Spleen (tissue), 11 donors: Measurements from ENCODE around the gene ASB3. TPM values are rescaled to one million over a fixed set of nuclear protein-coding genes. Genes with fewer than 3 reads are reported as not detected.
"Not testable (repeated sequence)": the region's sequence is repeated elsewhere in the genome, so short reads cannot be mapped to it uniquely, and the experiment has no call there.

Experiments
- DNase-seq: peaks from one replicate; pipeline ENCODE4 v3.0.0-alpha.2; 2020
- H3K27ac ChIP-seq, 8 donors: fragments of 200-600 bp; sonication (generic) in 7 of 8; 1 replicate in 4 of 8; 2 replicates in 4 of 8; pipeline versions ENCODE4 v1.5.0 to v1.8.0; 2016 to 2021; ENCODE audit warnings: inconsistent platforms in 4 of 8, mild to moderate bottlenecking in 4 of 8, moderate library complexity in 1 of 8
- H3K27me3 ChIP-seq, 7 donors: fragments of 200-600 bp; sonication (generic) in 6 of 7; replicated peaks in 1 of 7; 1 replicate in 4 of 7; 2 replicates in 3 of 7; pipeline versions ENCODE4 v1.5.0 to v1.8.0; 2016 to 2021; ENCODE audit warnings: inconsistent platforms in 3 of 7, mild to moderate bottlenecking in 1 of 7
- H3K36me3 ChIP-seq, 6 donors: fragments of 200-600 bp; sonication (generic) in 5 of 6; 1 replicate in 4 of 6; 2 replicates in 2 of 6; pipeline versions ENCODE4 v1.5.0 to v1.8.0; 2016 to 2021; ENCODE audit warnings: inconsistent platforms in 2 of 6
- H3K4me1 ChIP-seq, 6 donors: fragments of 200-600 bp; sonication (generic) in 5 of 6; 1 replicate in 3 of 6; 2 replicates in 3 of 6; pipeline versions ENCODE4 v1.5.0 to v1.8.0; 2016 to 2021; ENCODE audit warnings: inconsistent platforms in 3 of 6
- H3K4me3 ChIP-seq, 8 donors: fragments of 200-600 bp; sonication (generic) in 7 of 8; 1 replicate in 4 of 8; 2 replicates in 4 of 8; pipeline versions ENCODE4 v1.5.0 to v1.8.0; 2016 to 2021; ENCODE audit warnings: inconsistent platforms in 4 of 8, mild to moderate bottlenecking in 4 of 8, moderate library complexity in 2 of 8
- H3K9me3 ChIP-seq, 8 donors: fragments of 200-600 bp; sonication (generic) in 7 of 8; 1 replicate in 4 of 8; 2 replicates in 4 of 8; pipeline versions ENCODE4 v1.5.0 to v1.8.0; 2016 to 2021; ENCODE audit warnings: inconsistent platforms in 4 of 8
- POLR2A ChIP-seq, 3 donors: fragments of 450-650 bp; IDR thresholded peaks; one replicate each; pipeline ENCODE4 v1.5.1; 2017; ENCODE audit warnings: antibody characterized with exemption in 3 of 3, mild to moderate bottlenecking in 1 of 3
- POLR2AphosphoS5 ChIP-seq, 3 donors: sonication (generic); formaldehyde crosslinking; IDR thresholded peaks; one replicate each; pipeline ENCODE4 v1.5.1; 2017; ENCODE audit warnings: antibody characterized with exemption in 3 of 3
- WGBS, 5 donors: extraction: QIAGEN DNeasy Blood & Tissue Kit in 3 of 5; methylation state at CpG; one replicate each; pipeline versions ENCODE4 v1.1.5 to v1.1.7; 2013 to 2018; 5-methylcytosine and 5-hydroxymethylcytosine counted together
- intact Hi-C: fragments of 100-400 bp; cut with DNase I; formaldehyde crosslinking; loops from one replicate; pipeline ENCODE4 v1.15.0; 2023; ENCODE audit warnings: low total_unique reads
- polyA plus RNA-seq, 3 donors: library from polyadenylated mRNA; stranded (reverse); fragments of 200-250 nt; gene quantifications; one replicate each; pipeline ENCODE4 v1.2.1, GENCODE V29; 2013
- total RNA-seq, 7 donors: library from RNA; depleted of rRNA in 3 of 7; stranded (reverse); fragments of >200 nt in 3 of 7; fragmentation: NEBNext Ultra II Directional in 4 of 7; extraction: Animal tissue kit (Norgen Biotek cat#: 25700) in 4 of 7; gene quantifications; one replicate each; pipeline versions ENCODE4 v1.1.0 to v1.2.1, GENCODE V29; 2016 to 2021
- TF ChIP-seq, protein P1 (sequence below), 11 experiments: fragments of 200-600 bp in 7 of 11; fragments of 450-650 bp in 4 of 11; sonication (generic) in 4 of 11; IDR thresholded peaks in 8 of 11; conservative IDR thresholded peaks in 3 of 11; 1 replicate in 7 of 11; 2 replicates in 4 of 11; pipeline versions ENCODE4 v1.4.0 to v1.8.0; 2016 to 2021; ENCODE audit warnings: antibody characterized with exemption in 11 of 11, inconsistent platforms in 4 of 11, mild to moderate bottlenecking in 1 of 11
- donor health status: healthy with polysubstance abuse.
- donor health status: DM: no; HTN: no; CAD: no; lungs with moderate emphysema.
- donor health status: DM: no; HTN: no; CAD: no.
- donor health status: Bipolar disorder and iron deficiency.
- donor health status: healthy.
- donor health status: DM: no; HTN: no; CAD: no.
- donor health status: DM: yes; HTN: yes; CAD: no.

ASB3 gene
- total and polyA plus RNA-seq, 10 donors, result 7.7 to 28.1 (median 20.5) TPM

DNA sequence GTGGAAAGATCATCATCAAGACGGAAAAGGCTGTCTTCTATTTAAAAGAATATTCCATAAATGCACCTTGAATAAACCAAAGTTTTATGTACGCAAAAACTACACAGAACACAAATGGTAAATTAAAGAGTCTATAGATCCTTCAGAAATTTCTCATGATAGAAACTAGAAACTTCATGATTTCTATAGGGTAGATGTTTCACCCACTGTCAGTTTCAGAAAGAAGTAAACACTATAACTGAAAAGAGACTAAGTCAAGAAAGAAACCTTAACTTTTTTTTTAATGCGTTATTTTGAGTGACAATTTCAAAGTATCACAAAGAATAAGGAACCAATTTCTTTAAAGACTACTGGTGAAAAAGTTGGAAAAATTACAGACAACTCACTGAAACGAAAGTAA, 61.1 kb downstream of the ASB3 start:
- no peak for TF ChIP-seq POLR2A (IDR thresholded peaks at IDR 0.05)
- TF ChIP-seq POLR2AphosphoS5 (IDR thresholded peaks at IDR 0.05), result no peak
- TF ChIP-seq, protein P1, sequence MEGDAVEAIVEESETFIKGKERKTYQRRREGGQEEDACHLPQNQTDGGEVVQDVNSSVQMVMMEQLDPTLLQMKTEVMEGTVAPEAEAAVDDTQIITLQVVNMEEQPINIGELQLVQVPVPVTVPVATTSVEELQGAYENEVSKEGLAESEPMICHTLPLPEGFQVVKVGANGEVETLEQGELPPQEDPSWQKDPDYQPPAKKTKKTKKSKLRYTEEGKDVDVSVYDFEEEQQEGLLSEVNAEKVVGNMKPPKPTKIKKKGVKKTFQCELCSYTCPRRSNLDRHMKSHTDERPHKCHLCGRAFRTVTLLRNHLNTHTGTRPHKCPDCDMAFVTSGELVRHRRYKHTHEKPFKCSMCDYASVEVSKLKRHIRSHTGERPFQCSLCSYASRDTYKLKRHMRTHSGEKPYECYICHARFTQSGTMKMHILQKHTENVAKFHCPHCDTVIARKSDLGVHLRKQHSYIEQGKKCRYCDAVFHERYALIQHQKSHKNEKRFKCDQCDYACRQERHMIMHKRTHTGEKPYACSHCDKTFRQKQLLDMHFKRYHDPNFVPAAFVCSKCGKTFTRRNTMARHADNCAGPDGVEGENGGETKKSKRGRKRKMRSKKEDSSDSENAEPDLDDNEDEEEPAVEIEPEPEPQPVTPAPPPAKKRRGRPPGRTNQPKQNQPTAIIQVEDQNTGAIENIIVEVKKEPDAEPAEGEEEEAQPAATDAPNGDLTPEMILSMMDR (IDR thresholded peaks at IDR 0.05 in 8 of 11, conservative IDR thresholded peaks at IDR 0.05 in 3 of 11), result no peak
- intact Hi-C loops, result no loop called here

DNA sequence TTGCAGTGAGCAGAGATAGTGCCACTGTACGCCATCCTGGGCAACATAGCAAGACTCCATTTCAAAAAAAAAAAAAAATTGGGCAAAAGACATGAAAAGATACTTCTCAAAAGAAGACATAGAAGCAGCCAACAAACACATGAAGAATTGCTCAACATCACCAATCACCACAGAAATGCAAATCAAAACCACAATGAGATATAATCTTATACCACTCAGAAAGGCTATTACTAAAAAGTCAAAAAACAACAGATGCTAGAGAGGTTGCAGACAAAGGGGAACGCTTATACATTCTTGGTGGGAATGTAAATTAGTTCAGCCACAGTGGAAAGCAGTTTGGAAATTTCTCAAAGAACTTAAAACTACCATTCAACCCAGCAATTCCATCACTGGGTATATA, 62.2 kb downstream of the ASB3 start:
- intact Hi-C loops, result no loop called here
- DNase-seq, result no peak
- Histone ChIP-seq H3K36me3 (peaks cover 0 to 43% (median 0%) of the 10 kb centered on the region in 6 donors), H3K4me1 (no peaks in the 10 kb centered on the region), H3K27me3 (no peaks in the 10 kb centered on the region), H3K27ac (no peak overlapping the region), H3K4me3 (no peak overlapping the region), H3K9me3 (peaks cover 0 to 5% (median 0%) of the 10 kb centered on the region in 8 donors)
- TF ChIP-seq, protein P1 (IDR thresholded peaks at IDR 0.05 in 8 of 11, conservative IDR thresholded peaks at IDR 0.05 in 3 of 11), result no peak
- TF ChIP-seq POLR2A (IDR thresholded peaks at IDR 0.05) (no peak), POLR2AphosphoS5 (IDR thresholded peaks at IDR 0.05) (no peak)
- WGBS, 5 donors, result 75 to 83% (median 80%) methylated on average over 2 of the region's 2 CpGs

More for the DNA sequence above, 61.1 kb downstream of the ASB3 start:
- Histone ChIP-seq H3K27ac (no peak overlapping the region), H3K4me3 (no peak overlapping the region), H3K36me3 (peaks cover 0 to 52% (median 0%) of the 10 kb centered on the region in 6 donors), H3K9me3 (peaks cover 0 to 5% (median 0%) of the 10 kb centered on the region in 8 donors), H3K27me3 (no peaks in the 10 kb centered on the region), H3K4me1 (no peaks in the 10 kb centered on the region)
- 88 to 95% (median 92%) methylated on average over 4 of the region's 4 CpGs for WGBS, 5 donors
- no peak for DNase-seq

DNA sequence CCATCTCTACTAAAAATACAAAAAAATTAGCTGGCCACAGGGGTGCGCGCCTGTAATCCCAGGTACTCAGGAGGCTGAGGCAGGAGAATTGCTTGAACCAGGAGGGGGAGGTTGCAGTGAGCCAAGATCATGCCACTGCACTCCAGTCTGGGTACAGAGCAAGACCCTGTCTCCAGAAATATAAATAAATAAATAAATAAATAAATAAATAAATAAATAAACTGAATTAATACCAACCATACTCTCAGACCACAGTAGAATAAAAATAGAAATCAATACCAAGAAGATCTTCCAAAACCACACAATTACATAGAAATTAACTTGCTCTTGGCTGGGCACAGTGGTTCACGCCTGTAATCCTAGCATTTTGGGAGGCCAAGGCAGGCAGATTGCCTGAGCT, 65.8 kb downstream of the ASB3 start:
- peaks cover 0 to 23% (median 0%) of the 10 kb centered on the region in 6 donors for H3K36me3 ChIP-seq
- WGBS, 5 donors, result 92 to 98% (median 96%) methylated on average over 3 of the region's 3 CpGs
- H3K4me3 ChIP-seq, H3K4me1 ChIP-seq, H3K27me3 ChIP-seq, intact Hi-C loops, DNase-seq, H3K27ac ChIP-seq, H3K9me3 ChIP-seq: not testable (repeated sequence)

DNA sequence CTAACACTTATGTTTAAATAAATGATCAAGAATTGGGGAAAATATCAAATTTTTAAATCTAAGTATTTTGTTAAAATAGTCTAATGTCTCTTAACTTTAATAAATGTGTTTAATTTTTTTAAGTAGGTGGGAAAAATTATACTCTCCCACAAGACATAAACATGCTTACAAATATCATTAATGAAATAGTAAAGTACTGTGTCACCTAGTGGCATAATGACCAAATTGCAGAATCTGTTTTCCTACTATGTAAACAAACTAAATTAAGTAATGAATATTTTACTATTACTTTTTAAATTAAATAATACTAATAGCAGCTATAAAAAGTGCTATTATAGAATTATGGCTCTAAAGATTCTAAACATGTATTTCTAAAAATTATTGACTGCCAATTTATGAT, 71.2 kb downstream of the ASB3 start:
- Histone ChIP-seq H3K4me1 (no peaks in the 10 kb centered on the region), H3K36me3 (peaks cover 0 to 63% (median 8%) of the 10 kb centered on the region in 6 donors), H3K4me3 (no peak overlapping the region), H3K9me3 (no peaks in the 10 kb centered on the region), H3K27me3 (no peaks in the 10 kb centered on the region), H3K27ac (no peak overlapping the region)
- no peak for DNase-seq
- intact Hi-C loops, result no loop called here
- TF ChIP-seq POLR2A (IDR thresholded peaks at IDR 0.05) (no peak), POLR2AphosphoS5 (IDR thresholded peaks at IDR 0.05) (no peak)
- TF ChIP-seq, protein P1 (IDR thresholded peaks at IDR 0.05 in 8 of 11, conservative IDR thresholded peaks at IDR 0.05 in 3 of 11), result peak in 6 of 11 experiments; percentile 9 to 52 (median 40)

DNA sequence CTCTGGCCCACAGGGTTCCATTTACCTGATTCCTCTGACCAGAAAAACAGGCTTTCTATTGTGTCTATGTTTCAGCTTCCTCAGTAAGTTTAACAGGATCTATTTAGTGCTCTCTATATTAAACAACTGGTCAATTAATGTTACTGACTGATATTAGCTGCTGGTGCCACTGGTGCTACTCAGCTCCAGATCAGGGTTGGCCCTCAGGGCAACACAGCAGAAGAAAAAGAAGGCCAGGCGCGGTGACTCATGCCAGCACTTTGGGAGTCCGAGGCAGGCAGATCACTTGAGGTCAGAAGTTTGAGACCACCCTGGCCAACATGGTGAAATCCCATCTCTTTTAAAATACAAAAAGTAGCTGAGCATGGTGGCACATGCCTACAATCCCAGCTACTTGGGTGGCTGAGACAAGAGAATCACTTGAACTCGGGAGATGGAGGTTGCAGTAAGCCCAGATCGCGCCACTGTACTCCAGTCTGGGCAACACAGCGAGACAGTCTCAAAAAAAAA, 75.4 kb downstream of the ASB3 start:
- Histone ChIP-seq H3K36me3 (peaks cover 0 to 100% (median 37%) of the 10 kb centered on the region in 6 donors), H3K4me3 (no peak overlapping the region), H3K9me3 (peaks cover 0 to 20% (median 16%) of the 10 kb centered on the region in 8 donors), H3K27ac (no peak overlapping the region), H3K27me3 (no peaks in the 10 kb centered on the region), H3K4me1 (no peaks in the 10 kb centered on the region)
- intact Hi-C loops, result no loop called here
- 94 to 98% (median 97%) methylated on average over 7 of the region's 7 CpGs for WGBS, 5 donors
- DNase-seq, result no peak
- TF ChIP-seq POLR2AphosphoS5 (IDR thresholded peaks at IDR 0.05) (no peak), POLR2A (IDR thresholded peaks at IDR 0.05) (no peak)
- TF ChIP-seq, protein P1 (IDR thresholded peaks at IDR 0.05 in 8 of 11, conservative IDR thresholded peaks at IDR 0.05 in 3 of 11), result no peak
